CD4-positive, alpha-beta T cell (primary cell): ENCODE data around the gene PCDHAC2. TPM values are rescaled to one million over a fixed set of nuclear protein-coding genes. Genes with fewer than 3 reads are reported as not detected.

Experiments used
- ATAC-seq: fragments of 200-7000 bp; cut with Tn5 transposase; one replicate; pipeline ENCODE4 v1.10.0; 2022; ENCODE audit warnings: mild to moderate bottlenecking; ENCODE audit not compliant: poor library complexity
- CTCF ChIA-PET: fragments of 350-600 bp; sonication (Branson Sonifier 250); formaldehyde crosslinking; loops from one replicate; lab custom pipeline; 2021; ENCODE audit warnings: antibody characterized with exemption, inconsistent platforms; lab: Charles Lee
- POLR2A ChIA-PET: fragments of 350-600 bp; sonication (Branson Sonifier 250); formaldehyde crosslinking; loops from one replicate; lab custom pipeline; 2021; ENCODE audit warnings: antibody characterized with exemption, inconsistent platforms; lab: Charles Lee
- DNase-seq, 14 experiments: peaks; one replicate each; pipeline ENCODE4 v3.0.0-alpha.2; 2013 to 2020; ENCODE audit warnings: mixed read lengths in 2 of 14
- H3K27ac ChIP-seq, 2 donors: one replicate each; pipeline versions ENCODE4 v1.5.1 to v1.7.0; 2013; ENCODE audit warnings: low read length in 2 of 2, low read depth in 1 of 2, mild to moderate bottlenecking in 1 of 2
- H3K27me3 ChIP-seq, 2 experiments: 1 replicate in 1 of 2; 2 replicates in 1 of 2; pipeline versions ENCODE4 v1.6.1 to v1.7.0; 2013; ENCODE audit warnings: low read length in 2 of 2, control low read depth in 1 of 2, mild to moderate bottlenecking in 1 of 2, moderate library complexity in 1 of 2; ENCODE audit not compliant: insufficient read depth in 2 of 2, control insufficient read depth in 1 of 2
- H3K36me3 ChIP-seq: one replicate; pipeline ENCODE4 v1.6.1; 2013; ENCODE audit warnings: low read length, control low read depth; ENCODE audit not compliant: insufficient read depth
- H3K4me1 ChIP-seq: one replicate; pipeline ENCODE4 v1.6.1; 2013; ENCODE audit warnings: low read length, control low read depth; ENCODE audit not compliant: insufficient read depth
- H3K4me3 ChIP-seq: one replicate; pipeline ENCODE4 v1.5.1; 2013; ENCODE audit warnings: mild to moderate bottlenecking, low read length, moderate library complexity
- H3K9me3 ChIP-seq, 2 experiments: 1 replicate in 1 of 2; 2 replicates in 1 of 2; pipeline versions ENCODE4 v1.6.1 to v1.7.0; 2013; ENCODE audit warnings: low read length in 2 of 2, mild to moderate bottlenecking in 2 of 2, control low read depth in 1 of 2, moderate library complexity in 1 of 2; ENCODE audit not compliant: control insufficient read depth in 1 of 2, insufficient read depth in 1 of 2
- H3K27ac Mint-ChIP-seq: one replicate; pipeline ENCODE4 v1.8.0; 2020; ENCODE audit warnings: mixed read lengths
- H3K27me3 Mint-ChIP-seq: one replicate; pipeline ENCODE4 v1.8.0; 2021; ENCODE audit warnings: mixed read lengths
- H3K36me3 Mint-ChIP-seq: one replicate; pipeline ENCODE4 v1.8.0; 2021; ENCODE audit warnings: low read depth, mixed read lengths
- H3K4me1 Mint-ChIP-seq: one replicate; pipeline ENCODE4 v1.8.0; 2021; ENCODE audit warnings: low read depth, mixed read lengths
- H3K4me3 Mint-ChIP-seq: one replicate; pipeline ENCODE4 v1.8.0; 2020; ENCODE audit warnings: mild to moderate bottlenecking, mixed read lengths
- H3K9me3 Mint-ChIP-seq: one replicate; pipeline ENCODE4 v1.8.0; 2020; ENCODE audit warnings: mixed read lengths
- CTCF ChIP-seq: fragments of 200-600 bp; IDR thresholded peaks from one replicate; pipeline ENCODE4 v1.8.0; 2022; ENCODE audit warnings: antibody characterized with exemption, mild to moderate bottlenecking
- intact Hi-C, 2 experiments: fragments of 100-400 bp; cut with DNase I in 1 of 2; cut with micrococcal nuclease in 1 of 2; formaldehyde crosslinking; loops; one replicate each; pipeline versions ENCODE4 v1.15.1 to v1.9.0; 2023 to 2025; cut with DNase I, micrococcal nuclease
- total RNA-seq, 174 experiments: library from RNA in 2 of 174; stranded (reverse) in 2 of 174; gene quantifications; one replicate each; pipeline ENCODE4 v1.2.3 and lab custom pipeline; 2021 to 2026

Gene PCDHAC2
- total RNA-seq, 2 experiments from 2014 or later, result not detected

GRCh38 chr5:140967226-140967893, 1.1 kb downstream of the PCDHAC2 start:
- Mint-ChIP-seq H3K4me3 (no peak overlapping the region), H3K27me3 (peaks cover 75% of the 10 kb centered on the region), H3K27ac (no peak overlapping the region), H3K36me3 (no peaks in the 10 kb centered on the region), H3K9me3 (peaks cover 2% of the 10 kb centered on the region), H3K4me1 (no peaks in the 10 kb centered on the region)
- peaks cover 0 to 20% of the 10 kb centered on the region in 2 experiments for H3K9me3 ChIP-seq
- no peak overlapping the region for H3K4me3 ChIP-seq
- TF ChIP-seq CTCF, result no peak
- H3K4me1 ChIP-seq, result no peaks in the 10 kb centered on the region
- intact Hi-C loops, result no loop called here
- peaks cover 20 to 24% of the 10 kb centered on the region in 2 experiments for H3K27me3 ChIP-seq
- ATAC-seq (no peak), DNase-seq (no peak)
- H3K27ac ChIP-seq, result no peak overlapping the region
- POLR2A ChIA-PET, result no interaction called here
- CTCF ChIA-PET, result no interaction called here
- H3K36me3 ChIP-seq, result no peaks in the 10 kb centered on the region

GRCh38 chr5:140969880-140970279, 3.6 kb downstream of the PCDHAC2 start:
- no peaks in the 10 kb centered on the region for H3K36me3 Mint-ChIP-seq
- no peaks in the 10 kb centered on the region for H3K4me1 Mint-ChIP-seq
- H3K27ac Mint-ChIP-seq, result no peak overlapping the region
- no peak for DNase-seq
- intact Hi-C loops, result no loop called here
- no peak overlapping the region for H3K4me3 Mint-ChIP-seq
- no peak for ATAC-seq
- H3K9me3 ChIP-seq, result peaks cover 0 to 20% of the 10 kb centered on the region in 2 experiments
- no peak overlapping the region for H3K4me3 ChIP-seq
- ChIA-PET POLR2A (no interaction called here), CTCF (no interaction called here)
- peaks cover 63% of the 10 kb centered on the region for H3K27me3 Mint-ChIP-seq
- no peaks in the 10 kb centered on the region for H3K9me3 Mint-ChIP-seq
- no peak for TF ChIP-seq CTCF
- no peaks in the 10 kb centered on the region for H3K36me3 ChIP-seq
- H3K27ac ChIP-seq, result no peak overlapping the region
- H3K4me1 ChIP-seq, result no peaks in the 10 kb centered on the region
- peaks cover 22 to 24% of the 10 kb centered on the region in 2 experiments for H3K27me3 ChIP-seq

- H3K36me3 ChIP-seq, result no peaks in the 10 kb centered on the region
- Mint-ChIP-seq H3K4me1 (no peaks in the 10 kb centered on the region), H3K9me3 (no peaks in the 10 kb centered on the region), H3K27ac (no peak overlapping the region), H3K36me3 (no peaks in the 10 kb centered on the region), H3K27me3 (peaks cover 55% of the 10 kb centered on the region), H3K4me3 (no peak overlapping the region)
- H3K9me3 ChIP-seq, result no peaks in the 10 kb centered on the region
- ChIA-PET CTCF (no interaction called here), POLR2A (no interaction called here)
- H3K27me3 ChIP-seq, result peaks cover under 1 to 6% of the 10 kb centered on the region in 2 experiments
- ATAC-seq (no peak), DNase-seq (no peak)
- intact Hi-C loops, result no loop called here
- no peak overlapping the region for H3K27ac ChIP-seq
- no peak for TF ChIP-seq CTCF
- no peaks in the 10 kb centered on the region for H3K4me1 ChIP-seq
- no peak overlapping the region for H3K4me3 ChIP-seq
These were observed 7.3 kb downstream of the PCDHAC2 start for GRCh38 chr5:140973550-140973949.
